ENCODE data around the gene MPRIP.
A peak's percentile ranks its signal among the peaks of the same experiment; 100 is the strongest.

Gene MPRIP

DNA sequence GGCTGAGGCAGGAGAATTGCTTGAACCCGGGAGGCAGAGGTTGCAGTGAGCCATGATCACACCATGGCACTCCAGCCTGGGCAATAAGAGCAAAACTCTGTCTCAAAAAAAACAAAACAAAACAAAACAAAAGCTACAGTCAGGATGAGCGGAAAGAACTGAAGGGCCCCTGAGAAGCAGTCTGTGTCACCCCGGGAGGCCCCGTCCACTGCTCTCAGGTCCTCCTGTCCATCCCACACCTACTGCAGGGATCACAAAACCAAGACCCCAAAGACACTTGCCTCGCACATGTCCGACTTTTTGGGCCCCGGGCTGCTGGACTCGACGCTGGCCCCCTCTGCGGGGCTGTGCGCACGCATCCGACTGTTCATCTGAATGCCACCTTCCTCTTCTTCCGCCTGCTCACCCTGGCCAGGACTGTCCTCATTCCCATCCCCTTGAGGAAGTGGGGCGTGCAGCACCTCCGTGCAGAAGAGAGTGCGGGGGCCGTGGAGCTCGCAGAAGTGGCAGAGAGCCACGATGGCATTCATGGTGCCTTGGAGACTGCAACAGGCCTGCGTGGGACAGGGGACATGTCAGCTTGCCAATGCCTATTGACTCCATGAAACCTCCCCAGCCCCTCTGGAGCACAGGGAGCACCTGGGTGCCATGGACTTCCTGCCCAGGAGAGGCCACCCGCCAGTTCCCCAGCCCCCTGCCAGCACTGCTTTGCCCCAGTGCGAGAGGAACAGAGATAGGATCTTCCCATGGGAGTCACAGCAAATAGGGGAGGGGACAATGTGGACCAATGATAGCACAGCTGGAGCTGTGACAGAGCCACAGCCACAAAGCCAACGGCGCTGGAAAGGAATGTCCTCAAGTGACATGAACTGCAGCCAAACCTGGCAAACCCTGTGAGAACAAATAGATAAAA lies 185.6 kb downstream of the MPRIP start:
- DNase-seq (ENCODE audit: extremely low read depth in 1 of 2, low read depth in 1 of 2): no peak

DNA sequence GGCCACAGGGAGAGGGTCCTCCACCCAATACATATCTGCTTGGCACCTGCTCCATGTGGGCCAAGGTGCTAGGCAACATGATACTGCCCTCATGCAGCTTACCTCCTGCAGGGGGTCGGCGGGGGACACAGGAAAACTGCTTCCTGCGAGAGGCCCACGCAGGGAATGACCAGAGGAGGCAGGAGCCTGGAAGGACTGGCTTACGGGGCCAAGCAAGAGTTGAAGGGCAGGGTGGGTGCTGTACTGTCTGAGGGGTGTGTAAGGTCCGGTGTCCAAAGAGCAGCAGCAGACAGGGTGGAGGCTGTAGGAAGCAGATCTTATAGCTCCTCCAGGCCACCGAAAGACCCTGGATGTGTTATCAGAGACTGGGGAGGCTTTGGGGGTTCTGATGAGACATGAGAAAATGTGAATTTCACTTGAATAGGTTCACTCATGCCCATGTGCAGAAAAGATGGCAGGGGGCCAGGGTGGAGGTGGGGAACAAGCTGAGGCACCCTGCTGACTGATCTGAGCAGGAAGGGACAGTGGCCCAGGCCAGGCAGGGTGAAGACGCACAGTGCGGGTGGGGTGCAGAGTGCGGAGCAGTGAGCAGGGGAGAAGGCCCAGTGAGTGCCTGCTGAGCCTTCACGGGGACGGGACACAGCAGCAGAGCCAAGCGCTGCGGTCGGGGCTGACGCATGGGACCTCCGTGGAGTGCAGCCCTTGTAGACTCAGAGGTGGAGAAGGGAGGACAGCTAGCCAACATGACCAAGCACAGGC lies 186.4 kb downstream of the MPRIP start:
- no peak for DNase-seq (ENCODE audit: extremely low read depth in 1 of 2, low read depth in 1 of 2)

DNA sequence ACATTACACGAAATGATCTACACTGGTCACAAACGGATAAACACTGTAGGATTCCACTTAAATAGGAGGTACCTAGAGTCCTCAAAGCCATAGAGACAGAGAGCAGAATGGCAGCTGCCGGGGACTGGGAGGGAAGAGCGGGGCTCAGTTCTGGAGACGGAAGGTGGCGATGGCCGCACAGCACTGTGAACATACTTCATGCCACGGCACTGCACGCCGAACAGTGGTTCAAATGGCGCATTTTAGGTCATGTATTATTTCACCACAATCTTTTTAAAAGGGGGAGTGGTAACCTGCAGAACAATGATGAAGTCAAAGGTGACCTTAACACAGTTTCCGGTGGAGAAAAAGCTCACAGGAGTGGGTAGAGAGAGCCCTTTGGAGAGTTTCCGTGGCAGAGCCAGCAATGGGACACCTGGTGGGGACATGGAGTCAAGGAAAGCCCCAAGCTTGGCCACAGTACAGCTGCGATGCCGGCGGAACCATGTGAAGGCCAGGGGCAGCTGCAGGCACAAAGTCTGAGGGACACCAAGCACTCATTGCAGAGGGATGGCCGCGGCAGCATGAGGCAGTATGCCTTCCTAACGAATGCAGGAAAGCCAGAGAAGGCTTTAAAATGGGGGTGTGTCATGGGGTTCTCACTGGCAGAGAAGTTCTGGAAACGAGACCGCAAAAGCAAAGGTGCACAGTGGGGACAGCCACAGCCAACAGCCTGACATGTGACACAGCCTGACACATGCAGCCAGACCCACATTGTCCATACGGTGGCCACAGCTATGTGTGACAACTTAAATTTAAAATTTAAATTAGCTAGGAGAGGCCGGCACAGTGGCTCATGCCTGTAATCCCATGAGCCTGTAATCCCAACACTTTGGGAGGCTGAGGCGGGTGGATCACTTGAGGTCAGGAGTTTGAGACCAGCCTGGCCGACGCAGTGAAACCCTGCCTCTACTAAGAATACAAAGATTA lies 187.4 kb downstream of the MPRIP start:
- DNase-seq (ENCODE audit: extremely low read depth in 1 of 2, low read depth in 1 of 2): no peak

DNA sequence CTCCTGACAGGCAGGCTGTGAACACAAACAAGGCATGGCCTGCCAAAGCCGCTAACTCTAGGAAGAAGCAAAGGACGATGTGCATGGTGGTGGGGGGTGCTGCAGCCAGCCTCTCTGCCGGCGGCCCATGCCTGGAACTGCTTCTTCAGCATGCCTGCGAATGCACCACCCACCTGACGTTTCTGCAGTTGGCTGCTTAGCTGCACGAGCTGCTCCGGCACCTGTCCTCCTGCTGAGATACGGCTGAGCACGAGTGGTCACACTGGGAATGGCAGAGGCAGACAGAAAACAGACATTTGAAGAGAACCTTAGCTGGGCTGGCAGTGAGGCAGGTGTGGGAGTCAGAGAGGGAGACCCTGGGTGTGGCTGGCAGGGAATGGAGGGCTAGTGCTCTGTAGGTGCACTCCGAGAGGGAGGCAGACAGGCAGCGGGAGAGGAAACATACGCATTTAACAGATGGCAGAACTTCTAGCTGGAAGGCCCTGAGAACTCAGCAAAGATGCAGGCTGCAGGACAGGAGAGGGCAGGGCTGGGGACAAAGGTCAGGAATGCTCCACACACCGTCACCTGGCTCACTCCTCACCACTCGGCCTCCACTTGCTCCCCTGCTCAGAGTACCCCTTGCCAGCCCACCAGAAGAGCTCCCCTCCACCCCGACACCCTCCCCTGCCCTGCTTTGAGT lies 189.5 kb downstream of the MPRIP start:
- no peak for DNase-seq (ENCODE audit: extremely low read depth in 1 of 2, low read depth in 1 of 2)

DNA sequence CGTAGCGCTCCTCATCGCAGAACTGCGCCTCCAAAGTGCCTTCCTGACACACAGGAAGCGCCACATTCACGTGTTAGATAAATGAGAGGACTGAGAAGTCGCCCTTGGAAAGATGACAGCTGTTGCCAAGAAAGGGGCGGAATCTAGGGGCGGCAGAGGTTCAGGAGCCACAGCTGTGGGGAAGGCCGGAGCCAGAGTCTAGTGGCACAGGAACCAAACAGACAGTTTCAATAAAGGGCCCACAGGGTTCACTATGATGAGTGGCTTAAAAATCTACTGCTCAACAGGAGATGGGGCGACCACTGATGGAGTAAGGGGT lies 190.0 kb downstream of the MPRIP start:
- DNase-seq (ENCODE audit: extremely low read depth in 1 of 2, low read depth in 1 of 2): no peak

DNA sequence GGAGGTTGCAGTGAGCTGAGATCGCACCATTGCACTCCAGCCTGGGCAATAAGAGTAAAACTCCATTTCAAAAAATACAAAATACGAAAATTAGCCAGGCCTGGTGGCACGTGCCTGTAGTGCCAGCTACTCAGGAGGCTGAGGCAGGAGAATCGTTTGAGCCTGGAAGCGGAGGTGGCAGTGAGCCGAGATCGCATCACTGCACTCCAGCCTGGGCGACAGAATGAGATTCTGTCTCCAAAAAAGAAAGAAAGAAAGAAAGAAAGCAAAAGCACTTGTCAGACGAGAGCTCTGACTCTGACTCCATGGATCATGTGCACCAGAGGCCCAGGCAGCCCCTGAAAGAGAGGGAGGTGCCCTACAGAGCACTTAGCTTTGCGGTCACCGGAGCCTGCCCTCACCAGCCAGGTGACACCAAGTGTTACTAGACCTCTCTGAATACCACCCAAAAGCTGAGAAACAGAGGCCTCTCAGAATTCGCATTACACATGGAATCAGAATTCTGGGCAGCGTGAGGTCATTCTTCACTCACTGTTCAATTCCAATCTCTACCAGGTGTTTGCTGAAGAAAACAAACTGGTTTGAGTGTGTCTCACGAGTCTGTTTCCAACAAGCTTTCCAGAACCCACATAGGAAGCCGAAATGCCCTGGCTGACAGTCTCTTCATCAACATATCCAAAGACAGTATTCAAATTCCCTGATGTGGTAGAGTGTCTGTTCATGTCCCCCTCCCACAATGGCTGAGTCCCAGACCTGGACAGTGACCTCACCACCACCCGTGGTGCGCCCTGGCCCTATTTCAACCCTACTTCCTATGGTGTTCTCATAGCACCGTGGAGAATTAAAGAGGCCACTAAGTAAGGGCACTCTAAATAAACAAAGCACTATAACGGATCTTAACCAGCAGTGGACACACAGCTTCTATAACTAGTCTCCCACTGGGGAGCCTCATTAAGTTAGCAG lies 193.2 kb downstream of the MPRIP start:
- DNase-seq (ENCODE audit: extremely low read depth in 1 of 2, low read depth in 1 of 2): no peak

DNA sequence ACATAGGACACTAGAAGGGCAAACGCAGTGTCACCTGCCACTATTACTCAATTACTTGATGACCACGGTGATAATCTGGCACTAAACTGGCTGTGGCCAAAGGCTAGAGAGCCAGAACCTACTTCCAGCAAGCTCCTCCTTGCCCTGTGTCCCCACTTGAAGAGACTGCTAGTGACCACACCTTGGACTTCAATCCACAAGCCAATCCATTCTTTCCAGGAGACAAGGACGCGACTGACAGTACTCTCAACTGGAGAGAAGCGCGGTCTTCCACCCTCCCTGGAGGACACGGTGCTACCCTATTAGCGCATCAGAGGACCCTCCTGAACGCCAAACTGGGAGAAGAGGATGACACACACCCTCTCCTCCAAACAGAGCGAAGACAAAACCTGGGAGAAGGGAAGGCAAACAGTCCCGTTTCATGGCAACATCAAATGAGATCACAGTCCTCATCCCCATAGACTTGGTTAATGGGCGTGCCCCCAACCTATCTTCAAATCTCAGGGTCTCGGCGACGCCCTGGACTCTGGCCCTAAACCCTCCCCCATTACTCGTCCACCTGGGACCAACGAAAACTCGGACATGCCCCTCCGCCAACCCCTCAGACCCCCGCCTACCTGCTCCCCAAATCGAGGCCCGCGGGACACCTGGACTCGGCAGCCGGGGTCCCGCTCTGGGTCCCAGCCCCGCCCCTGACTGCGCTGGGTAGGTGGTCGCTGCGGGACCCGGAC lies 194.2 kb downstream of the MPRIP start:
- no peak for DNase-seq (ENCODE audit: extremely low read depth in 1 of 2, low read depth in 1 of 2)

DNA sequence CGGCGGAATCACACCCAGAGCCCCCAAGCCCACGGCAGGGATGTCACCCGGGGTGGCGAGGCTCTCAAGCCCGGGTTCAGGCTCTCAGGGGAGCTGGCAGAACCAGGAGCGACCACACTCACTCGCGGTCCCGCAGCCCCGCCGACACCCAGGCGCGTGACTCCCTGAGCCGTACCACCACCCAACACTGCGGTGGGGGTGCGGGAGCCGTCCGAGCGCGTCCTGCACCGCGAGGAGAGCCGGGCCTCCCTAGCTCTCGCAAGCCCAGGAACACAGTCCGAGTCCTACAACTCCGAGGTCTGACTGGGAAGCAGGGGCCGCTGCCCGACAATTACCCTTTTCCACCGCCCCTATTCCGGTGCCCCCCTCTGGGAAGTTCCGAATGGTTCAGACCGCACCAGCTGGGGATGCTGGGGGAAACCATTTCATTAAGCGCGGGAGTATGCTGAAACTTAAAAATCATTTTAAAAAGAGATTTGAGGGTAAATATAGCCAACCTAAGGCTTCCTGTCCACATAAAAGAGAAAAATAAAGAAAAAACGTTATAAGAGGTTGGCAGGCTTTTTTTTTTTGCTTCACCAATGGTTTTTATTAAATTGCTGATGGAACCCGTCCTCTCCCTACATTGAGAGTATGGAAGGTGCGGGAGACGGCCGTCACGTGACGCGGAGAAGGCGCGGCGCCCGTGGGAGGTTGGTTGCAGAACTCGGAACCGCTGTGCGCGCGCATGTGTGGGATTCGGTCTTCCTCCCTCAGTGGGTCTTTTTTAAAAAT lies 195.0 kb downstream of the MPRIP start, which contains the start of gene FLCN:
Gene FLCN (minus strand): TSS at position 143 of the 774 bp plus-strand sequence. CDS start 9,031 bp downstream, outside the sequence.
- DNase-seq (ENCODE audit: extremely low read depth in 1 of 2, low read depth in 1 of 2): peak; percentile 71 to 85

DNA sequence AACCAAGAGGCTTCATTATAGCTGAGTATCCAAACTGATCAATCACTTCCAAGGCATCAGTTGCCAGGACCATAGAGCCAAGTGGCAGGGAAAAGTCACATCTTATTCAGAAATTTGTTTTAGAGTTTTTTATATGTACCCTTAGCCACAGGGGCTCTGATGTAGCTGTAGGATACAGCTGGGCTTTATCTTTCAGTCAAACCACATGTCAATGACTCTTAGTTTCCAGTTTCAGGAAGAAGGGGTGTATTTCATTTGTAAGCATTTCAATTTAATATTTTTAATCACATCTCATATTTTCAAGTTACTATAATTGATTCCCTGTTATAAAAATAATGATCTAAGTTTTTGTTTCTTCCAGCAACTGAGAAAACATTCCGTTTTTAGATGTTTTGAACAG lies 197.6 kb downstream of the MPRIP start:
- DNase-seq (ENCODE audit: extremely low read depth in 1 of 2, low read depth in 1 of 2): no peak

DNA sequence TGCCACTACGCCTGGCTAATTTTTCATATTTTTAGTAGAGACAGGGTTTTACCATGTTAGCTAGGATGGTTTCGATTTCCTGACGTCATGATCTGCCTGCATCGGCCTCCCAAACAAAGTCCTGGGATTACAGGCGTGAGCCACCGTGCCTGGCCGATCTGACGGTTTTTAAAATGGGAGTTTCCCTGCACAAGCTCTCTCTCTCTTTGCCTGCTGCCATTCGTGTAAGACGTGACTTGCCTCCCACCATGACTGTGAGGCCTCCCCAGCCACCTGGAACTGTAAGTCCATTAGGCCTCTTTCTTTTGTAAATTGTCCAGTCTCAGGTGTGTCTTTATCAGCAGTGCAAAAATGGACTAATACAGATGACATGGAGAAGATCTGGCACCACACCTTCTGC lies 199.4 kb downstream of the MPRIP start:
- no peak for DNase-seq (ENCODE audit: extremely low read depth in 1 of 2, low read depth in 1 of 2)

DNA sequence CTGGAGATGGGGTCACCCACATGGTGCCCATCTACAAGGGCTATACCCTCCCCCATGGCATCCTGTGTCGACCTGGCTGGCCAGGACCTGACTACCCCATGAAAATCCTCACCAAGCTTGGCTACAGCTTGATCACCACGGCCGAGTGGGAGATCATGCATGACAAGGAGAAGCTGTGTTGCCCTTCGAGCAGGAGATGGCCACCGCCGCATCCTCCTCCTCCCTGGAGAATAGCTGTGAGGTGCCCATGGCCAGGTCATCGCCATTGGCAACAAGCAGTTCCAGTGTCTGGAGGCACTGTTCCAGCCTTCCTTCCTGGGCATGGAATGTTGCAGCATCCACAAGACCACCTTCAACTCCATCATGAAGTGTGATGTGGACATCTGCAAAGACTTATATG lies 200.0 kb downstream of the MPRIP start:
- DNase-seq (ENCODE audit: extremely low read depth in 1 of 2, low read depth in 1 of 2): no peak

All from activated CD8-positive, alpha-beta memory T cell treated with anti-CD3 and anti-CD28 coated beads for 1 hour (primary cell).